ENCODE measurements around the gene KCTD11. TPM values are rescaled to one million over a fixed set of nuclear protein-coding genes. Genes with fewer than 3 reads are reported as not detected.

KCTD11 gene
- total RNA-seq, 4 donors from 2014 or later = 8.8 to 16.9 (median 10.3) TPM

DNA sequence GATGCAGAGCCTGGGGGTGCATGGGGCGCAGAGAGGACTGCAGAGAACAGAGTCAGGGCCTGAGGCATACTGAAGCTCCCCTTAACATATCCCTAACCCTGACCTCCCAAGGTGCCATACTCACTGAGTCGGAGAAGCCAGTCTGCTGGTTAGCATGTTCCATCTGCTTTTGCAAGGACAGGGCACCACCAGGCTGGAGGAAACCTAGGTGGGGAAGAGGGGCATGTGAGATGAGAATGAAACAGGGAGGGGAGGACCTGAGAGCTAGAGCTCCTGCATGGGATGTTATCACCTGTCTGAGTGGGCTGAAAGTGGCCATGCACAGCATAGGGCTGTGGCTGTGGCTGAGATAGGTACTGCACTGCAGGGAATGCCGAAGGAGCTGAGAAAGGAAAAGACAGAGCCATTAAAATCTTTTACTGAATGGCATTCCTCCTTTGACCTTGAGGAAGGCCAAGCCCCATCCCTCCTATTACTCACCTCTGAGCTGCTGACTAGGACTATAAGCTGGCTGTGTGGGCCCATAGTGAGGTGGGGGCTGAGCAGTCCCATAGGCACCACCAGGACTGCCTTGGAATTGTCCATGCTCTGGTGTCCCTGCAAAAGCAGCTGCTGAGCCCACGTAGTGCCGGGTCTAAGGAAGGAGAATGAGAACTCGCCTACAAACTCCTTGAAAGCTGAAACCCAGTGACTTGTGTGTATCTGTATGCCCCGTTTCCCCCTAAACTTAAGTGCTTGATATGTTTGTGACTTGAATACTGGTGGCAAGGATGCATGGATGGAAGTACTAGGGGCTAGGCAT lies 38.7 kb upstream of the KCTD11 start:
- no peaks in the 10 kb centered on the region for H3K27me3 ChIP-seq
- H3K27ac ChIP-seq = peak overlapping the region in 3 of 4 donors; percentile 94 to 98 (median 97)
- peaks cover 5 to 74% (median 37%) of the 10 kb centered on the region in 3 donors for H3K4me1 ChIP-seq
- TF ChIP-seq, protein P1, sequence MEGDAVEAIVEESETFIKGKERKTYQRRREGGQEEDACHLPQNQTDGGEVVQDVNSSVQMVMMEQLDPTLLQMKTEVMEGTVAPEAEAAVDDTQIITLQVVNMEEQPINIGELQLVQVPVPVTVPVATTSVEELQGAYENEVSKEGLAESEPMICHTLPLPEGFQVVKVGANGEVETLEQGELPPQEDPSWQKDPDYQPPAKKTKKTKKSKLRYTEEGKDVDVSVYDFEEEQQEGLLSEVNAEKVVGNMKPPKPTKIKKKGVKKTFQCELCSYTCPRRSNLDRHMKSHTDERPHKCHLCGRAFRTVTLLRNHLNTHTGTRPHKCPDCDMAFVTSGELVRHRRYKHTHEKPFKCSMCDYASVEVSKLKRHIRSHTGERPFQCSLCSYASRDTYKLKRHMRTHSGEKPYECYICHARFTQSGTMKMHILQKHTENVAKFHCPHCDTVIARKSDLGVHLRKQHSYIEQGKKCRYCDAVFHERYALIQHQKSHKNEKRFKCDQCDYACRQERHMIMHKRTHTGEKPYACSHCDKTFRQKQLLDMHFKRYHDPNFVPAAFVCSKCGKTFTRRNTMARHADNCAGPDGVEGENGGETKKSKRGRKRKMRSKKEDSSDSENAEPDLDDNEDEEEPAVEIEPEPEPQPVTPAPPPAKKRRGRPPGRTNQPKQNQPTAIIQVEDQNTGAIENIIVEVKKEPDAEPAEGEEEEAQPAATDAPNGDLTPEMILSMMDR (IDR thresholded peaks at IDR 0.05) = peak in 1 of 4 experiments; percentile 9
- TF ChIP-seq POLR2AphosphoS5 (IDR thresholded peaks at IDR 0.05) = no peak
- 77 to 93% methylated on average over 4 of the region's 7 CpGs for WGBS, 2 donors (ENCODE audit: low coverage in 1 of 2)
- no peak overlapping the region for H3K4me3 ChIP-seq
- ATAC-seq = no peak
- no peaks in the 10 kb centered on the region for H3K9me3 ChIP-seq
- peaks cover 3 to 78% of the 10 kb centered on the region in 2 donors for H3K36me3 ChIP-seq

- TF ChIP-seq, protein P1 (IDR thresholded peaks at IDR 0.05) = no peak
- TF ChIP-seq EP300 (IDR thresholded peaks at IDR 0.05) = no peak
- no peak for TF ChIP-seq POLR2AphosphoS5 (IDR thresholded peaks at IDR 0.05)
- no peak for TF ChIP-seq POLR2A (IDR thresholded peaks at IDR 0.05)
- H3K4me1 ChIP-seq = peaks cover 4 to 66% (median 35%) of the 10 kb centered on the region in 3 donors
- no peak for ATAC-seq
- no peaks in the 10 kb centered on the region for H3K27me3 ChIP-seq
- H3K4me3 ChIP-seq = peak overlapping the region; percentile 85 to 96
- 26 to 92% methylated on average over 2 to 6 of the region's 9 CpGs for WGBS, 2 donors (ENCODE audit: low coverage in 1 of 2)
- peaks cover 3 to 86% of the 10 kb centered on the region in 2 donors for H3K36me3 ChIP-seq
- no peaks in the 10 kb centered on the region for H3K9me3 ChIP-seq
- peak overlapping the region; percentile 77 to 98 (median 96) for H3K27ac ChIP-seq
Measured at GRCh38 chr17:7313890-7314718, 37.9 kb upstream of the KCTD11 start.

DNA sequence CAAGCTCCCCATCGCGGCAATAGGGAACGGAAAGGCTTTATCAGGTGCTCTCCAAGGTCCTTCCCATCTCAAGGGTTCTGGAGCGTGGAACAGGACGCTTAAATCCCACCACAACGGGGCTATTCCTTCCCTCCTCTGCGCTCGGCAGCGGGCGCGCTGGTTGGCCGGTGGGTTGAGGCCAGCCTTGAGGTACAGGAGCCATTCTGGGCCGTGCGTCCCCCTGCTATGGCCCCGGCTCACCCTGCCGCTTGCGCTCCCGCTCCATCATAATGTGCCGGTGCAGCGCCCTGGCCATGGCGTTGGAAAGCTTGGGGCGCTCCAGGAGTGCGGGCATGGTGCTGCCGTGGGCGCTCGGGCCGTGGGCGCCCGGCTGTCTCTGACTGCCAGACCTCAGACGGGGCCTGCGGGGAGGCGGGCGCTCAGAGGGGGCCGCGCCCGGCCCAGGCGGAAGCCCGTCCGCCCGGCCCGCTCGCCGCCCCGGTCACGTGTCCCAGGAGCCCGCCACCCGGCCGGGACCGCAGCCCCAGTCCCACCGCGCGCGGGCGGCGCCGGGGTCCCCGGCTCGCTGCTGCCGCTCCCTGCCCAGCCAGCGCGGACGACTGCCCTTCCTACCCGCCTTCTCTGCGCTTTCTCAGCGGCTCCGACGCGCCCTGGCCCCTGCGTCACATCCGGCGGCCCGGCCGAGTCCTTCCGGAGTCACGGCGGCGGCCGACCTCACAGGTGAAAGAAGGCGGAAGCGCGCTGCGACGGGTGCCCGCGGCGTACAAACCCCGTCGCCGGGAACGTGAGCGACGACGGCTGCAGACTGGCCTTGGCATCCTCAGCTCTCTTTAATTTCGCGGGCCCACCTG lies 37.0 kb upstream of the KCTD11 start, which contains the start of gene GPS2:
Gene GPS2 (minus strand): TSS at position 642 of the 851 bp plus-strand sequence. CDS start 308 bp downstream, at position 334.
- Histone ChIP-seq H3K27me3 (no peaks in the 10 kb centered on the region), H3K9me3 (no peaks in the 10 kb centered on the region), H3K4me1 (peaks cover 0 to 57% (median 27%) of the 10 kb centered on the region in 3 donors), H3K27ac (peak within 1 kb of the TSS; percentile 77 to 98 (median 96)), H3K4me3 (peak within 1 kb of the TSS; percentile 85 to 96), H3K36me3 (peaks cover 3 to 86% of the 10 kb centered on the region in 2 donors)
- WGBS, 2 donors (ENCODE audit: low coverage in 1 of 2) = 0% methylated on average over 2 of the region's 95 CpGs; no CpG with 5 or more reads in 1 of the 2 donors
- peak; percentile 93 for ATAC-seq
- TF ChIP-seq POLR2A (IDR thresholded peaks at IDR 0.05) (peak; percentile 82 to 88), EP300 (IDR thresholded peaks at IDR 0.05) (no peak), POLR2AphosphoS5 (IDR thresholded peaks at IDR 0.05) (peak; percentile 95)

GRCh38 chr17:7315570-7316235 lies 36.3 kb upstream of the KCTD11 start:
- TF ChIP-seq EP300 (IDR thresholded peaks at IDR 0.05) = no peak
- H3K36me3 ChIP-seq = peaks cover 3 to 86% of the 10 kb centered on the region in 2 donors
- no peak for ATAC-seq
- peak overlapping the region; percentile 85 to 96 for H3K4me3 ChIP-seq
- peaks cover 0 to 50% (median 24%) of the 10 kb centered on the region in 3 donors for H3K4me1 ChIP-seq
- H3K27ac ChIP-seq = peak overlapping the region; percentile 77 to 98 (median 96)
- no peaks in the 10 kb centered on the region for H3K27me3 ChIP-seq
- H3K9me3 ChIP-seq = no peaks in the 10 kb centered on the region
- 0 to 67% methylated on average over 3 to 7 of the region's 30 CpGs for WGBS, 2 donors (ENCODE audit: low coverage in 1 of 2)

DNA sequence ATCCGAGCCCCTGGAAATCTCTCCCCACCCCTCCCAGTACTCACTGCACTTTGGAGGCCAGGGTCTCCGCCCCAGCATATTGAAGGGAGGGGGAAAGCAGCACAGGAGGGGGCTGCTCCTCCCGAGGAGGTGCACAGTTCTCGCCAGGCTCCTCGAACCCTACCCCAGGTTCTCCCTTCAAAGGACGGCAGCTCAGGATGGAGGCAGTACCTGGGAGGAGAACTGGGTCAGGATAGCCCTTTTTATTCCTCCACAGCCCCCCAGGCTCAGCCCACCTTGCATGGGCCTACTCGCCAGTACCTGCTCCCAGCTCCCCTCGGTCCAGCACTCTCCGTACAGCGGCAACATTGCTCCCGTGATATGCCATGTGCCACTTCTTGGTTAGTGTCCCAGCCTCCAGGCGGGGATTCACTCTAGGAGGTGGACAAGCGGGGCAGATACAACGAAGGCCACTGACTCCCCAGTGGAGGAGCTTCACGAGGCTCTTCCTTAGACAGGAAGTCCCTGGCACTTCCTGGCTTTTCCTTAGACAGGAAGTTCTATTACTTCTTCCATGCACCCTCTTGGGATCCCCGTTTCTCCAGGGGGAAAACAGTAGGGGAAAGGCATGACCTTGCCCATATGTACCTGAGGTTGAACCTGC lies 34.7 kb upstream of the KCTD11 start:
- WGBS, 2 donors (ENCODE audit: low coverage in 1 of 2) = 69 to 100% methylated on average over 2 to 5 of the region's 16 CpGs
- Histone ChIP-seq H3K4me3 (no peak overlapping the region), H3K9me3 (no peaks in the 10 kb centered on the region), H3K27me3 (no peaks in the 10 kb centered on the region), H3K36me3 (peaks cover 0 to 86% of the 10 kb centered on the region in 2 donors), H3K4me1 (peaks cover 0 to 35% (median 24%) of the 10 kb centered on the region in 3 donors), H3K27ac (no peak overlapping the region)
- ATAC-seq = no peak
- TF ChIP-seq POLR2A (IDR thresholded peaks at IDR 0.05) (no peak), EP300 (IDR thresholded peaks at IDR 0.05) (no peak), POLR2AphosphoS5 (IDR thresholded peaks at IDR 0.05) (no peak)
- TF ChIP-seq, protein P1 (IDR thresholded peaks at IDR 0.05) = no peak
